ENCODE measurements around the gene BRPF3.

DNA sequence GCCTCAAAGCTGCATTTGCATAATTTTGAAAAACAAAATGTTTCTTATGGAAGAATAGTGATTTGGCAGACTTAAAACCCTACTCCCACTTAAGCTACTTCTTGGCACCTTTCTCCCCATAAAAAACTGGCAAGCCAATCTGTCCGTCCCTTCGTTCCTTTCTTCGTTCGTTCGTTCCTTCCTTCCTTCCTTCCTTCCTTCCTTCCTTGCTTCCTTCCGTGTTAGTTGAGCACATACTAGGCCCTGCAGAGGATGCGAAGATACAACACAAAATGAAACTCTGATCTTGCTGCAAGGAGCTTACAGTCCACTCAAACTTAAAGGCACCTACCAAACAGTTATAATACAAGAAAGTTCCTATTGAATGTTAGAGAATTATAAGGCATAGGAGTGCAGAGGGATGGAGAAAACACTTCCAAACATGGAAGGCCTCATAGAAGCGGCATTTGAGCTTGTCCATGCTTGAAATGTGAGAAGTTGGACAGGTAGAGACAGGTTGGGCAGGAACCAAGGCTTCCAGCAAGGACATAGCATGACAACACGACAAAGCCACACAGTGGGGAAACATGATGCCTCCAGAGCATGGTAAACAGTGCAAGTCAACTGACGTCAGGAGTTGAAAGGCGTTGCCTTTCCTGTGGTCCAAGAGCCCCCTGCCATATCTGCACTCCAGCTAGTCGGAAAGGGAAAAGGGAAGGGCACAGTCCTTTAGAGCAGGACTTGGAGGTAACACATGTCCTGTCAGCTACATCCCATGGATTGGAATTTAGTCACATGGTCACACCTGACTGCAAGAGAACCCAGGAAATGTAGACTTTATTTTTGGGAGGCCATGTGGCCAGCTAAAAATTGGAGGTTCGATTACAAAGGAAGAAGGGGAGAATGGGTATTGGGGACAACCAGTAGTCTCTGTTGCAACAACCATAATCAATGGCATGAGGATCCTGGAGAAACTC is 80.3 kb downstream of the BRPF3 start:
- TF ChIP-seq, protein P1, sequence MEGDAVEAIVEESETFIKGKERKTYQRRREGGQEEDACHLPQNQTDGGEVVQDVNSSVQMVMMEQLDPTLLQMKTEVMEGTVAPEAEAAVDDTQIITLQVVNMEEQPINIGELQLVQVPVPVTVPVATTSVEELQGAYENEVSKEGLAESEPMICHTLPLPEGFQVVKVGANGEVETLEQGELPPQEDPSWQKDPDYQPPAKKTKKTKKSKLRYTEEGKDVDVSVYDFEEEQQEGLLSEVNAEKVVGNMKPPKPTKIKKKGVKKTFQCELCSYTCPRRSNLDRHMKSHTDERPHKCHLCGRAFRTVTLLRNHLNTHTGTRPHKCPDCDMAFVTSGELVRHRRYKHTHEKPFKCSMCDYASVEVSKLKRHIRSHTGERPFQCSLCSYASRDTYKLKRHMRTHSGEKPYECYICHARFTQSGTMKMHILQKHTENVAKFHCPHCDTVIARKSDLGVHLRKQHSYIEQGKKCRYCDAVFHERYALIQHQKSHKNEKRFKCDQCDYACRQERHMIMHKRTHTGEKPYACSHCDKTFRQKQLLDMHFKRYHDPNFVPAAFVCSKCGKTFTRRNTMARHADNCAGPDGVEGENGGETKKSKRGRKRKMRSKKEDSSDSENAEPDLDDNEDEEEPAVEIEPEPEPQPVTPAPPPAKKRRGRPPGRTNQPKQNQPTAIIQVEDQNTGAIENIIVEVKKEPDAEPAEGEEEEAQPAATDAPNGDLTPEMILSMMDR (conservative IDR thresholded peaks at IDR 0.05 in 1 of 2, IDR thresholded peaks at IDR 0.05 in 1 of 2; ENCODE audit: low read depth in 1 of 2, low read length in 2 of 2), result no peak
- TF ChIP-seq EZH2 (IDR thresholded peaks at IDR 0.05; ENCODE audit: low read length, missing control alignments), result no peak

Data from fibroblast of lung (primary cell).